Measurements from ENCODE around the gene CAD.

CAD gene

DNA sequence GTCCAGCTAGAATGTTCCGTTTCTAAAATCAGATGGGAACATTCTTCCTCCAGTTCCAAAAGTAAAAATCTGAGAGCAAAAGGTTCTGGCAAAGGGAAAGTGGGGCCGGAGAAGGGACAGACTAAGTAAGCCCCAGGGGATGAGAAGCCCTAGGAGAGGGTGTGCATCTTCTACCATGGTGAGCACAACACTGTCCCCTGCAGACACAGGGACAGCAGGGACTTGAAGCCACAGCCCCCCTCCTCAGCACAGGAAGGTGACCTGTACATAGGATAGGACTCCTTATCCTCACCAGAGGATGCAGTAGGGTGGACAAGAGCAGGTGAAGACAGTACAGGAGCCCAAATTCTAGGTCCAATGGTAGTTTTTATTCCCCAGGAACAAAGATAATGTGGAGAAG lies 17.9 kb upstream of the CAD start:
- no peak for DNase-seq (ENCODE audit: low read depth)
- H3K4me3 ChIP-seq (ENCODE audit: low read length) = no peak overlapping the region
- TF ChIP-seq, protein P1, sequence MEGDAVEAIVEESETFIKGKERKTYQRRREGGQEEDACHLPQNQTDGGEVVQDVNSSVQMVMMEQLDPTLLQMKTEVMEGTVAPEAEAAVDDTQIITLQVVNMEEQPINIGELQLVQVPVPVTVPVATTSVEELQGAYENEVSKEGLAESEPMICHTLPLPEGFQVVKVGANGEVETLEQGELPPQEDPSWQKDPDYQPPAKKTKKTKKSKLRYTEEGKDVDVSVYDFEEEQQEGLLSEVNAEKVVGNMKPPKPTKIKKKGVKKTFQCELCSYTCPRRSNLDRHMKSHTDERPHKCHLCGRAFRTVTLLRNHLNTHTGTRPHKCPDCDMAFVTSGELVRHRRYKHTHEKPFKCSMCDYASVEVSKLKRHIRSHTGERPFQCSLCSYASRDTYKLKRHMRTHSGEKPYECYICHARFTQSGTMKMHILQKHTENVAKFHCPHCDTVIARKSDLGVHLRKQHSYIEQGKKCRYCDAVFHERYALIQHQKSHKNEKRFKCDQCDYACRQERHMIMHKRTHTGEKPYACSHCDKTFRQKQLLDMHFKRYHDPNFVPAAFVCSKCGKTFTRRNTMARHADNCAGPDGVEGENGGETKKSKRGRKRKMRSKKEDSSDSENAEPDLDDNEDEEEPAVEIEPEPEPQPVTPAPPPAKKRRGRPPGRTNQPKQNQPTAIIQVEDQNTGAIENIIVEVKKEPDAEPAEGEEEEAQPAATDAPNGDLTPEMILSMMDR (IDR thresholded peaks at IDR 0.05; ENCODE audit: insufficient read depth, low read depth, low read length, missing control alignments) = no peak

DNA sequence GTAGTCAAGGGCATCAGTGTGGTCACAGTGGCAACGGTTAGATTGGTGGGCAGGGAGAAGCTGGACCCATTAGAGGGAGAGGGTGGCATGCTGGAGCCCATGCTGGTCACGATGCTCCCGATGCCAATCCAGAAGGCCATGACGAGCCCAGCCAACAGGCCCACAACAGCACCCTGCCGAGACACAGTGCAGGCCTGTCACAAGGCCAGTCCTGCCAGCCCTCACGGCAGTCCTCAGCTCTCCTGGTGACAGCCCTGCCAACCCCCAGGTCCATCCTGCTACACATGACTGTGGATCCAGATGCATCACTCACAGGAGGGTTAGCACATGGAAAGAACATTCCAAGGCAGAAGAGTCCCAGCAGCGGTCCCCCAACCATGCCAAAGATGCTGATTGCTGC lies 15.5 kb upstream of the CAD start:
- no peak overlapping the region for H3K4me3 ChIP-seq (ENCODE audit: low read length)
- DNase-seq (ENCODE audit: low read depth) = no peak
- TF ChIP-seq, protein P1 (IDR thresholded peaks at IDR 0.05; ENCODE audit: insufficient read depth, low read depth, low read length, missing control alignments) = no peak

DNA sequence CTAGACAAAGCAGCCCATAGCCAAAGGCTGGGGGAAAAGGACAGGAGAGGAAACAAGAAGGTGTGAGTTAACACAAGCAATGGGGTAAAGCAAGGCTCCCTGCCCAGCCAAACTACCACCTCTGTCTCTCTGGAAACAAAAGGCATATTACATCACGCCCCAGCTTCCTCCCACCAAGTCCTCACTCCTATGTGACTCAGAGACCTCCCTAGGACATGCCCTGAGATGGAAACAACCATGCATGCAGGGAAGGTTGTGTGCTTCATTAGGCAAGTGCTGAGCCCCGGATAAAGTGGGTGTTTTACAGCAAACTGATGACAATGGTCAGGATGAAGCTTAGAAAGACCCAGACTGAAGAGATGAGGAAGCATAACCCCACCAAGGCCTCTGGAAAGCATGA lies 14.3 kb upstream of the CAD start:
- TF ChIP-seq, protein P1 (IDR thresholded peaks at IDR 0.05; ENCODE audit: insufficient read depth, low read depth, low read length, missing control alignments) = no peak
- DNase-seq (ENCODE audit: low read depth) = peak; percentile 62
- H3K4me3 ChIP-seq (ENCODE audit: low read length) = no peak overlapping the region

DNA sequence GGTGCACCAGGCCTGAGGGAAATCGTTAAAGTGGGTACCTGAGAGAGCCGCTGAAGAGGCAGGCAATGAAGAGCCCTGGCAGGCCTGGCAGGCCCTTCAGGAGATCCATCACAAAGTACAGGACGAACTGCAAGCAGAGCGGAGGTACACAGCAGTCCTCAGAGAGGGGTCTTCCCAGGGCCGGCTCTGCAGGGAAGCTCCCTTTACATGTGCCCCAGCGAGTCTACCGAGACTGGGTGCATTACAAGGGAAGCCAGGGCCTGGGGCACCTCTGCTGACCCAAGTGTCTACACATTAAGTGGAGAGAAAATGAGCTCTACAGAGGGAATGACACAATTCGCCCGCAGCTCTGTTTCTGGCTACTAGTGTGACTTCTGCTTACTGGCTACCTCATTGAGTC lies 13.4 kb upstream of the CAD start:
- no peak for DNase-seq (ENCODE audit: low read depth)
- no peak overlapping the region for H3K4me3 ChIP-seq (ENCODE audit: low read length)
- TF ChIP-seq, protein P1 (IDR thresholded peaks at IDR 0.05; ENCODE audit: insufficient read depth, low read depth, low read length, missing control alignments) = no peak

DNA sequence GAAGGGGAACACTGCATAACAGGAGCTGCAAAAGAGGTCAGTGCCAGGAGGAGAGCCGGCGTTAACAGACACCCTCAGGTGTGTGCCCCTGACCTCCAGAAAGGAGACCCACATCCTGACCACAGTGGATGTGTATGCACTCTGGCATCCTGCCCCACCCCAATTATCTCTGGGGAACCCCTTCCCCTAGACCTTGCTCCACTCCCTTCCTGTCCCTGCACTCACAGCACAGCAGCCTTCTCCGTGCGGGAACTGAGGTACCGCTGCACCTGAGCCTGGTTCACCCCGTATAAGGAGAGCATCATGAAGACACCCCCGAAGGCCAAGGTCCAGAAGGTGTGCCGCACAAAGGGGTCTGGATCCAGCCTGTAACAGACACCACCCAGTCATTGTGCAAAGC lies 12.6 kb upstream of the CAD start:
- no peak for DNase-seq (ENCODE audit: low read depth)
- TF ChIP-seq, protein P1 (IDR thresholded peaks at IDR 0.05; ENCODE audit: insufficient read depth, low read depth, low read length, missing control alignments) = no peak
- H3K4me3 ChIP-seq (ENCODE audit: low read length) = no peak overlapping the region

DNA sequence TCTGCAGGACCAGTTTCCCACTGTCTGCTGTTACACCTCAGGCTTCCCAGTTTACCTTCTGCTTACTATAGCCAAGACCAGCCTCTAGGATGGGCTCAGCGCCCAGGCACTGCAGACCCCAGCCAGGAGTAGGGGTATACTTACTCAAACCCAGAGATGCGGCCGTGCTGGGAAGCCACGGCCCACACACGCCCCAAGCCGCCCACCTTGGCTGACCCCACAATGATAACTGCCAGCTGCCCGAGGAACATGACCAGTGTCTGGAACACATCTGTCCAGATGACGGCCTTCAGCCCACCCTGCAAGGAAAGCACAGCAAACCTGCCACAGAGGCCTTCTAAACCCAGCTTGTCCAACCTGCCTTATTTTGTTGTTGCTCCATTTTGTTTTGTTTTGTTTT lies 12.0 kb upstream of the CAD start:
- TF ChIP-seq, protein P1 (IDR thresholded peaks at IDR 0.05; ENCODE audit: insufficient read depth, low read depth, low read length, missing control alignments) = no peak
- no peak overlapping the region for H3K4me3 ChIP-seq (ENCODE audit: low read length)
- DNase-seq (ENCODE audit: low read depth) = no peak

DNA sequence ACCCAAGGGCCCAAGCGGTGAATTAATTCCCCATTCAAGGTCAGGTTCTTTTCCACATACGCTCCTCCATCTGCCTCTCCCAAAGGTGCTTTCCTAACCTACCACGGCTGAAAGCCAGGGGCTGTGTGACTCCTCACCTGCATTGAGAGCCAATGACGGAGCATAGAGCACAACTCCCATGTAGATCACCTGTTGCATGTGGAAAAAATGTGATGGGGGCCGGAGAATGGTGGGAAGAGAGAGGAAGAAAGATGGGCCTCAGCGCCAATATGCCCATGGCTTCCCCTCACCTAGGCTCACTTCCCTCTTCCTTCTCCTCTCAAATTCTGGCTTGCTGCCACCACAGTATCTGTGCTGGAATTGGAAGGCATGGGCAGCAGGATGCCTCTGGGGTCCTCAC lies 10.8 kb upstream of the CAD start:
- no peak for DNase-seq (ENCODE audit: low read depth)
- TF ChIP-seq, protein P1 (IDR thresholded peaks at IDR 0.05; ENCODE audit: insufficient read depth, low read depth, low read length, missing control alignments) = no peak
- H3K4me3 ChIP-seq (ENCODE audit: low read length) = no peak overlapping the region
